T follicular helper cell (primary cell): ENCODE results near the gene CCL17.
"Not testable (repeated sequence)": the region's sequence is repeated elsewhere in the genome, so short reads cannot be mapped to it uniquely, and the experiment has no call there.

ENCODE experiments used
- DNase-seq: peaks from one replicate; pipeline ENCODE4 v3.0.0-alpha.2; 2020; ENCODE audit warnings: low read depth
- total RNA-seq, 2 experiments: gene quantifications; one replicate each; lab custom pipeline; 2026; lab: John Stamatoyannopoulos, UW

CCL17 gene
- 0 to 0.04 reads per million in 2 experiments for total RNA-seq

DNA sequence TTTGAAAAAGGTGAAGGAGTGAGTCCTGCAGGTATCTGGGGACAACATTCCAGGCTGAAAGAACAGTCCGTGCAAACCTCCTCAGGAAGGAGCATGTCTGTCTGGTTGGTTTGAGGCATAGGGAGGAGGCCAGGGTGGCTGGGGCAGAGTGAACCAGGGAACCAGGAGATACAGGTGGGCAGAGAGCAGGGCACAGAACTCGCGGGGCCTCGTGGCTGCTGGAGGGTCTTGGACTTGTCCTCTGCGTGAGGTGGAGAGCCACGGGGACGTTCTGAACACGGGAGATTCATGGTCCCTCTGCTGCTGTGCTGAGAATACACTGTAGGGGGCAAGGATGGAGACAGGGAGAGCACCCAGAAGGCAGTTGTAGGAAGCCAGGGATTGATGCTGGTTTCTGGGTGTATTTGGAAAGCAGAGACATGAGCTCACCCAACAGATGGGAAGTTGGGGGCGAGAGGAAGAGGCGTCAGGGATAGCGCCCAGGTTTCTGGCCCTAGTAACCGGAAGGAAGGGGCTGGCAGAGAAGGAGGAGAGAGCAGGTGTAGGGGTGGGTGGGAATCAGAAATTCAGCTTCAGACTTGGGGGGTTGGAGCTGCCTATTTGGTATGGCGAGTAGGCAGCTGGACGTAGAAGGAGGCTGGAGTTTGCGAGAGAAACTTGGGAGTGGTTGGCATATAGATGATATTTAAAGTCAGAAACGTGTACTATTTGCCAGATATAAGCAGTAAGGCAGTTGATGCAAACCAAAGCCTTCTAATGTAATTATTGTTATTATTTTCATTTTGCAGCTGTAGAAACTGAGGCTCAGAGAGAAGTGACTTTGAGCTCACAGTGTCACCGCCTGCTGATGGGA is at the start of gene CCL17:
CCL17 (plus strand) TSS at position 803 of the 853 bp plus-strand sequence. CDS start 9,166 bp downstream, outside the sequence.
- no peak for DNase-seq

DNA sequence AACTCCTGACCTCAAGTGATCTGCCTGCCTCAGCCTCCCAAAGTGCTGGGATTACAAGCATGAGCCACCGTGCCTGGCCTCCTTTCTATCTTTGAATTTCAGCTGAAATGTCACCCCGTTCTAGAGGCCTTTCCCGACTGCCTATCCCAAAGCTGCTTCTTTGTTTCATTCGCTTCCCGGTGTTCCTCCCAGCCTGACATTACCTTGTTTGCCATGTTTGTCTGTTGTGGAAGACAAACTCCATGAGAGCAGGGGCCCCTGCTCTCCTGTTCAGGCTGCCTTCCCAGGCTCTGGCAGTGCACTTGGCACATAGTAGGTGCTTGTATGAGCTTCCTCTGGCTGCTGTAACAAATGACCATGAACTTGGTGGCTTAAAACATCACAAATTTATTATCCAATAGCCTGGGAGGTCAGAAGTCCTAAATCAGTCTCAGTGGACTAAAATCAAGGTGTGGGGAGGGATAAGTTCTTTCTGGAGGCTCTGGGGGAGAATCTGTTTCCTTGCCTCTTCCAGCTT is 48.6 kb upstream of the CCL17 start:
- no peak for DNase-seq

DNA sequence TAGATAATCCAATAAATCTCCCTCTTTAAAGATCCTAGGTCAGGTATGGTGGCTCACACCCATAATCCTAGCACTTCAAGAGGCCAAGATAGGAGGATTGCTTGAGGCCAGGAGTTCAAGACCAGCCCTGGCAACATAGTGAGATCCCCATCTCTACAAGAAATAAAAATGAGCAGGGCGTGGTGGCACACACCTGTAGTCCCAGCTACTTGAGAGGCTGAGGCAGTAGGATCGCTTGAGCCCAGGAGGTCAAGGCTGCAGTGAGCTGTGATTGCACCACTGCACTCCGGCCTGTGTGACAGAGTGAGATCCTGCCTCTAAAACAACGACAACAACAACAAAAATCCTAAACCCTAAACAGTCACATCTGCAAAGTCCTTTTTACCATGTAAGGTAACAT is 48.0 kb upstream of the CCL17 start:
- DNase-seq: no peak

DNA sequence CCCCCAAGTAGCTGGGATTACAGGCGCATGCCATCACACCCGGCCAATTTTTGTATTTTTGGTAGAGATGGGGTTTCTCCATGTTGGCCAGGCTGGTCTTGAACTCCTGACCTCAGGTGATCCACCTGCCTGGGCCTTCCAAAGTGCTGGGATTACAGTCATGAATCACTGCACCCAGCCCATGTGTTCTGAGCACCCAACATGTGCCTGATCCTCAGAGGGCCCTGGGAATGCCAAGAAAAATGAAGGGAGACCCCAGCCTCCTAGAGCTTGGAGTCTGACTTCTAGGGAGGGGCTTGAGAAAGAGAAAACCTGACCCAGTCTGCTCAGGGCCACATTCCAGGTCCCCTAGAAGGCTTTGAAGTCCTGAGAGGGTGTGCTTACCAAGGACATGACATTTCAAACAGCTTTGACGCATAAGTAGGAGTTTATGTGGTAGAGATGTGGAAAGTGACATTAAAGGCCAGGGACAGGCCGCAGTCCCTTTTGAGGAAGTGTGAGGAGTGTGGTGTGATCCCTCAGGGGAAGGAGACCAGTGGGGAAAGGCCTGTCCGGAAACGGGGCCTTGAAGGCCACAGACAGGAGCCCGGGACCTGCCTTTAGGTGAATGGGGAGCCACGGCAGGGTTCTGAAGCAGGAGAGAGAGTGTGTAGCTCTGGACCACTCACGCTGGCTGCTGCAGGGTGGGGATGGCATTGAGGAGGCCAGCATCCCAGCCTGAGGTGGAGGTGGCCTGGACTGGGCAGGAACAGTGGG is 47.1 kb upstream of the CCL17 start:
- no peak for DNase-seq

DNA sequence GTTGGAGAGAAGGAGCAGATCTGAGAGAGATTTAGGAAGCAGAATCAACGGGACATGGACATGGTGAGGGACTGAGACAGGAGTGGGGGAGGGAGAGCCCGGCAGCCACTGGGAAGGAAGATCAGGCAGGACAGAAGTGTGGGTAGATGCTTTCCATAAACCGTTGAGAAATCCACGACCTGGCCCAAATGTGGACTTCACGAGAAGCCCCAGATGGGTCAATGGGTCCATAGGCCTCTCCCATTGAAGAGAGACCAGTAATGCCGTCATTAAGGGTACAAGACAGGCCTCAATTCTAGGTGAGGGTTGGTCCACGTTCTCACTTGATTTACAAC is 46.5 kb upstream of the CCL17 start:
- DNase-seq: no peak

DNA sequence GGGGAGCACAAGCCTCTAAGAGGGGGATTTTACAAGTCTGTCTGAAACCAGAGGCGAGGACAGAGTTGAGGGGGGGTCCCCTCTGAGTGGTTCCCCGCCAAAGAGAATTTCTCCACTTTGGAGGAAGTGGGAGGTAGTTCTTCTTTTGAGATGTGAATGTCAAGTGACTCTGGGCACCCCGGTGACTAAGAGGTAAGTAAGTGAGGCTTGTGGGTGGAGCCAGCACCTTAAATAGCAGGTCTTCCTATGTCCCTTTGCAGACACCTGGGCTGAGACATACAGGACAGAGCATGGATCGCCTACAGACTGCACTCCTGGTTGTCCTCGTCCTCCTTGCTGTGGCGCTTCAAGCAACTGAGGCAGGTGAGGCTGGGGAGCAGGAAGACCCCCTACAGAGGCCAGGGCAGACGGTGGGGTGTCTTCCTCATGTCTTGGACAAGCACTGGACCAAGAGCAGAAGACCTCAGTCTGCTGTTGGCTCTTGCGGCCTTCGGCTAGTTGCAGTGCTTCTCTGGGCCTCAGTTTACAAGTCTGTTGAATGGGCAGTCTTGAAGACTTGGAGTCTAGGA is 46.0 kb upstream of the CCL17 start, which contains the start of gene CCL22:
CCL22 (plus strand) TSS at position 257 of the 569 bp plus-strand sequence; CDS start at position 291, 34 bp downstream.
- no peak for DNase-seq

DNA sequence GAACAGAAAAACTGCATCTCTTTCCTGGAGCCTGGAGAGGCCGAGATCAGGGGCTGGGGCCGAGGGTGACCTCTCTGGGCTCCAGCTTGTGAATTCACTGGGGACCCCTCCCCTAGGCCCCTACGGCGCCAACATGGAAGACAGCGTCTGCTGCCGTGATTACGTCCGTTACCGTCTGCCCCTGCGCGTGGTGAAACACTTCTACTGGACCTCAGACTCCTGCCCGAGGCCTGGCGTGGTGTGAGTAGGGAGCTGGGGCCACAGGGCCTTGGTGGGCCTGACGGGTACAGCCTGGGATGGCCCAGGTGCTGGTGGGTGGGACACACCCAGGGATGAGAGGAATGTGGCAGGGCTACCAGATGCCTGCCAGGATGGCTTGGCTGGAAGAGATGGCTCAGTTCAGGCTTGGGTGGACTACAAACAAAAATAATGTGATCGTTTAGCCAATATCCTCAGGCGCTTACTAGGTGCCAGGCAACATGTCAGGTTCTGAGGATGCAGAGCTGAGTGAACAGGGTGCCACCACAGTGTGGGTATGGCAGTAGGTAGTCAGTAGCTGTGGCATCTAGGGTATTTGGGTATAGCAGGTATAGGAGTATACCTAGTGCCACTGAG is 44.1 kb upstream of the CCL17 start:
- DNase-seq: no peak

DNA sequence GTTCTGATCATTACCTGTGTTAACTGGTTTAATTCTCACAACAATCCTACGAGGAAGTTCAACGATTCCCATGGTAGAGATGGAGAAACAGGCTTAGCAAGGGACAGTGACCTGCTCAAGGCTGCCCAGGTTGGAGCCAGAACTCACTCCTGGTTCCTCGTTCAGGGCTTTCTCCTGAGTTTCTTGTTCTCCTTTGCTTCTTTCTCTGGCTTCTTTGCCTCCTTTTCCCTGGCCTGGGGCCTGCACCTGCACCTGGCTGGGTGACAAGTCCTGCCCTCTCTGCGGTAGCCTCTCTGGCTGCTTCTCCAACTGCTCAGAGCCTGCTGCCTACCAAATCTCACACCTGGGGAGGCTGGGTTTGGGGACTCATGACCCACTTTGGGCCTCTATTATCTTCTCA is 43.2 kb upstream of the CCL17 start:
- DNase-seq: no peak

DNA sequence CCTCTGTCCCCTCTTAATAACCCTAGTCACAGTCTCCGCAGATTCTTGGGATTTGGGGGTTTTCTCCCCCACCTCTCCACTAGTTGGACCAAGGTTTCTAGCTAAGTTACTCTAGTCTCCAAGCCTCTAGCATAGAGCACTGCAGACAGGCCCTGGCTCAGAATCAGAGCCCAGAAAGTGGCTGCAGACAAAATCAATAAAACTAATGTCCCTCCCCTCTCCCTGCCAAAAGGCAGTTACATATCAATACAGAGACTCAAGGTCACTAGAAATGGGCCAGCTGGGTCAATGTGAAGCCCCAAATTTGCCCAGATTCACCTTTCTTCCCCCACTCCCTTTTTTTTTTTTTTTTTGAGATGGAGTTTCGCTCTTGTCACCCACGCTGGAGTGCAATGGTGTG is 40.4 kb upstream of the CCL17 start:
- no peak for DNase-seq

DNA sequence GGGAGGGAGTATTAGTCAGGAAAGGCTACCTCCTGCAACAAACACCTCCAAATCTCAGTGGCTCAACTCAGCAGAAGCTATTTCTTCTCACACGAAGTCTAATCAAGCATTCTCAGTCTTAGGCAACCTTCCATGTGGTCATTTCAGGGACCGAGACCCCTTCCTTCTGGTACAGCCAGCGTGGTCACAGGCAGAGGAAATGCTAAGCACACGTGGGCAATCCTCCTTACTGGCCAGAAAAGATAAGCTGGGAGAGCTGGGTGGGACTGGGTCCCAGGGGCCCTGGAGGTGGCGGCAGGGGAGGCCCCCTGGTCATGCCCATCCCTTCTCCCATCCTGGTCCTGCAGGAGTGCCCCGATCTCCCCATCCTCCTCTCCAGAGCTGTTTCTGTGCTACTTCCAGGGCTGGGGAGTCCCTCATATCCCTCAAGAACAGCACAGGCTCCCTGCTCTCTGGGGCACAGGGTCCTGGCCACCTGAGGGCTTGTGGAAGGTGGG is 38.0 kb upstream of the CCL17 start:
- DNase-seq: no peak

DNA sequence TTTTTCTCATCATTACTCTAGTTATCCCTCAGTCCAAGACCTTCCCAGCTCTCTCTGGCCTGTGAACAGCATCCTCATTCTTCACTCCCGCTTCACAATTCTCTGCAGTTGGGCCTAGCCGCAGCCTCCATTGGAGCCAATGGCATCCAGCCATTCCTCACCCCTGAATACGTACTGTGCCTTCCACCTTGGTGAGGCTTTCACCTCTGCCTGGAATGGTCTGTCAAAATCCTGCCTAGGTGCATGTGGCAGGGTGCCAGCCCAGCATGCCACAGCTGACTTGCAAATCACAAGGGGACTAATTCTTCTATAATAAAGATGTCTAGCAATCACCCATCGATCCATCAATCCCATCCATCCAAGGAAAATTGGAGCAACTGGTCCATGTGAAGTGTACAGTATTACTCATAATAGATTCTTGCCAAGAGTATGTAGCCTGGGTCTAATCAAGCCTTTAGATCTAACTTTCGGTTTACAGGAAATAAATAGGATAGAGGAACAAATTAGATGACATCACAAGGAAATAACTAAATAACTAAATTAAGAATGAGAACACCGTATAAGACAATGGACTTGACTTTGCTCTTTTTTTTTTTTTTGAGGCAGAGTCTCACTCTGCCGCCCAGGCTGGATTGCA is 37.3 kb upstream of the CCL17 start:
- no peak for DNase-seq

DNA sequence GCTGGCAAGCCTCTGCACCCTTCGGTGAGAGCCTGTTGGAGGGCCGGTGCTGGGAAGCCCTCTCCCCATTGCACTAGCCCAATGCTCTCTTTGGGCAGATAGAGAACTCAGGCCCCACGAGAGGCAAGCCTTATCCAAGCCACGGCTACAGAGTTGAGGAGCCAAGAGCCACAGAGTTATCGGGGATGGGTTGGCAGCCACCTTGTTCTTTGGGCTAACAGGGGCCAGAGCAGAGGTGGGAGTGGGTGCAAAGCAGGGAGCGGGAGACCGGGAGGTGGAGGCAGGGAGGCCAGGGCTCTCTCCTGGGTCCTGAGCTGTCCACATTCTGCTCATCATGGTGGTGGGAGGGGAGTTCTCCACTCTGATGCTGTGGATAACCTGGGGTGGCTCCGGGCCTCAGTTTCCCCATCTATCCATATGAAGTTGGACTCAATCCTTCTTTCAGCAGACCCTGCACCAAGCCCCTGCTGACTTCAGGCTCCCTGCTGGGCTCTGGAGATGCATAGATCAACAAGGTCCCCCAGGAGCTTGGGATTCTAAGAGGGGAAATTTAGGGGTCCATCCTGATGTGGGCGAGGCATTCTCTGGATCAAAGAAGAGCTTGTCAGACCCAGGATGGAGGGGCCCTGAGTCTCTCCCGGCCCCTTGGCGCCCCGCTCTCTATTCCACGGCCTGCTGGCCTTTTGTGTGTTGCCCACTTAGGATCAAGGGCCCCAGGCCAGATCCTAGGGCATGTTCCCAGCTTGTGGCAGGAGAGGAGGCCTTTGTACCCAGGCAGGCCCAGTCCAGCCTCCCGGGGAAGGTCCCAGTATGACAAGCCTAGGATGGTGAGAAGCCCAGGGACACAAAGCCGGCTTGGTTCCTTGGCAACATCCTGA is 32.8 kb upstream of the CCL17 start:
- DNase-seq: no peak

DNA sequence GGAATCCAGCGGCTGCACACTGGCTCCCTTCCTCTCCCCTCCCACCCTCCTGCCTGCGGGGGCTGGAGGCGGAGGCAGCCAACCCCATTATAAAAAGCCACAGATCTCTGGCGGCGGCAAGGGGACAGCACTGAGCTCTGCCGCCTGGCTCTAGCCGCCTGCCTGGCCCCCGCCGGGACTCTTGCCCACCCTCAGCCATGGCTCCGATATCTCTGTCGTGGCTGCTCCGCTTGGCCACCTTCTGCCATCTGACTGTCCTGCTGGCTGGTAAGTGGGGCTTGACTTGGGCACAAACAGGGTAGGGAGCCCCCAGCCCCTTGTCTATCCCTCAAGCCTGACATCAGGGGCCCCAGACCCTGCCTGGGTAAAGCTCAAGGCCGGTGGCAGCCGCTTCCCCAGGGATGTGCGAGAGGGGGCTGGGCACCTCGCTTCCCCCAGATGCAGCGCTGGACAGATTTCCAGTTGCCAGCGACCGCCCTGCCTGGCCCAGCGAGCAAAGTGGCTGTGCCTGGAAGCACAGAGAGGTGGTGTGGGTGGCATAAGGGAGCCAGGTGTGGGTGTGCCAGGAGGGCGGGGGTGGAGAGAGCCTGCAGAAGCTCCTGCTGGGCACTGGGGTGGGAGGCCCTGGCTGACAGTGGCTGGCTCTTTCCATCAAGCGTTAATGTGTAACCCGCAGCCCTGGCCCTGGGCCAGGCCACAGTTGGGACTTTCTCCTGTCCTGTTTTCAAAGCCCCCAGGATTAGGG is 32.0 kb upstream of the CCL17 start, which contains the start of gene CX3CL1:
CX3CL1 (plus strand) TSS at position 119 of the 745 bp plus-strand sequence; CDS start at position 198, 79 bp downstream.
- no peak for DNase-seq

DNA sequence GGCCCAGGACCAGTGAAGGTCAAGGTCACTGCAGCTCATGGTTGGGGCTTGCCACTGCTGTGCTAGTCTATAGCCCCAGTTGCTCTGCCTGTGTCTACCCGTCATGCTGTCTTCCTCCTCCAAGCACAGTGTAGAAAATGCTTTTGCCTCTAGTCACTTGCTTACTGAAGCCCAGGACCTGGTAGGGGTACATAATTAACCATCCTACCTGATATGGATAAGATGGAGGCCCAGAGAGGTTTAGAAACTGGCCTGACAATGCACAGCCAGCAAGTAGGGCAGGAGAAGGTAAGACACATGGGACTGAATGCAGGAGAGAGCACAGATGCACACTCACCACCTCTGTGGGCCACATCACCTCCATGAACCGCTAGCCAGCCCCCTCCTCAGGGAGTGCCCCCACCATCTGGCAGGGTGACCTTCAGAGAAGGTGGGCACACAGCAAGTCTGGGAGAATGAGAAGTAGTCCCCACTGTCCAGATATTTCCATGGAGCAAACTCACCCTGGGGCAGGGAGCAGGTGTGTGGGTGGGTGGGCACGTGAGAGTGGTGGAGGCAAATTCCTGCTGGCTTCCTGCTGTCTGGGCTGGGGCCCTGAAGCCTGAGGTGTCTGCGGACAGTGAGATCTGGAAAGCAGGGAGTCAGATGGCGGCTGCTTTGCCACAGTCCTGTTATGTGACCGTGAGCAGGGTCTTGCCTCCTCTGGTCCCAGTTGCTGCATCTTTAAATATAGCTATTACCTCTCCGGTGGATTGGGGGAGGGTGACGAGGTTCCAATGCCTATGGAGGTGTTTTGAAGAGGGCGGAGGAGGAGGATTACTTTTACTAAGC is 31.2 kb upstream of the CCL17 start:
- no peak for DNase-seq

DNA sequence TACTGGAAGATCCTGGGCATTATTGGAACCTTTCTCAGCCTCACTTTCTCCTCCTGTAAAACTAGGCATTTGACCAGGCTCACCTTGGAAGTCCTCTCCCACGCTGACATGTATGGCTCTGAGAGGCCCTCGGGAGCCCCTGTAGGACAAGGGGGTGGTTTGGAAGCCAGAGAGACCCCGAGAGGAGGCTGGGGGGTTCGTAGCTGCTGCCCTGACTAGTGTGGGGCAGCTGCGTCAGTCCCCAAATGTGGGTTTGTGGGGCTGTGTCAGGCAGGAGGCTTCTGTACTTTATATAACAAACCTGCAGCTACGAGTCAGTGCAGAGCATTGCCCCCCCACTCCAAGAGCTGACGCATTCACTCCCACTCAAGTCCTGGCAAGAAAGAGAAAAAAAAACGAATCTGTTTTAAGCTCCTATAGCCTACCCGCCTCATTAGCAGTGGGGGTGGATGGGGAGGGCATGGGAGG is 30.5 kb upstream of the CCL17 start:
- no peak for DNase-seq

DNA sequence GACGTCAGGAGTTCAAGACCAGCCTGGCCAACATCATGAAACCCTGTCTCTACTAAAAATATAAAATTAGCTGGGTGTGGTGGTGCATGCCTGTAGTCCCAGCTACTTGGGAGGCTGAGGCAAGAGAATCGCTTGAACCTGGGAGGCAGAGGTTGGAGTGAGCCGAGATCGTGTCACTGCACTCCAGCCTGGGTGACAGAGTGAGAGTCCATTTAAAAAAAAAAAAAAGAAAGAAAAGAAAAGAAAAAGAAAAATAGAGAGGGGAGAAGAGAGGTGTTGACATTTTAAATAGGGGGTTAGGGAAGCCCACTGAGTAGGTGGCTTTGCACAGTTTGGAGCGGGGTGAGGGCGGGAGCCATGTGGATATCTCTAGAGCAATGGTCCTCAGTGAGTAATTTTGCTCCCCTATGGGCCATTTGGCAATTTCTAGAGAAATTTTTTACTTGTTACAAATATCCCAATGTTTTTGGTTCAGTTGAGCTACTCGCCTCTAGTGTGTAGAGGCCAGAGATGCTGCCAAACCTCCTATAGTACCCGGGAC is 29.6 kb upstream of the CCL17 start:
- not testable (repeated sequence) for DNase-seq

DNA sequence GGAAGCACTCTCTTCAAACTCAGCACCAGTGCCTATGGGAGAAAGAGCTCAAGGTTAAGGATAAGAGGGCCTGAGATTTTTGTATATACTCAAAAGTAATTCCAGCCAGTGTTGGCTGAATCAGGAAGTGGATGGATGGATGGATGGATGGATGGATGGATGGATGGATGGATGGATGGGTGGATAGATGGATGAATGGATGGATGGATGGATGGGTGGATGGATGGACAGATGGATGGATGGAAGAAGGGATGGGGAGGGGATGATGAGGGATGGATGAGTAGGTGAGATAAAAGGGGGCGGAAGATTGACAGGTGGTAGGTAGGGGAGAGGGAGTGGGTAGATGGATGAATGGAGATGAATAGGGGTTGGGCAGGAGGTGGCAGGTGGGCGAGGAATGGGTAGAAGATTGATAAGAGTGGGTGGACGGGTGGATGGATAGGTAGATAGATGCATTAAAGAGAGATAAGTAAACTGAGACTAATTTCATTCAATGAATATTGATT is 28.2 kb upstream of the CCL17 start:
- DNase-seq: no peak
